Breast epithelium (tissue), 4 donors: ENCODE results near the gene ADD3. TPM values are rescaled to one million over a fixed set of nuclear protein-coding genes. Genes with fewer than 3 reads are reported as not detected.

Experiments
- DNase-seq, 2 donors: peaks; one replicate each; pipeline ENCODE4 v3.0.0-alpha.2; 2019; ENCODE audit warnings: low spot score in 2 of 2
- H3K27ac ChIP-seq, 2 donors: fragments of 200-600 bp; sonication (generic) in 1 of 2; one replicate each; pipeline ENCODE4 v1.5.1; 2016 to 2019; ENCODE audit warnings: mild to moderate bottlenecking in 1 of 2
- H3K27me3 ChIP-seq, 2 donors: fragments of 200-600 bp; sonication (generic) in 1 of 2; one replicate each; pipeline versions ENCODE4 v1.5.1 to v1.6.0; 2017 to 2019; ENCODE audit warnings: control low read depth in 1 of 2, mild to moderate bottlenecking in 1 of 2
- H3K36me3 ChIP-seq: fragments of 200-600 bp; one replicate; pipeline ENCODE4 v1.5.1; 2019
- H3K4me1 ChIP-seq, 2 donors: fragments of 200-600 bp; sonication (generic); one replicate each; pipeline ENCODE4 v1.5.1; 2016 to 2019; ENCODE audit warnings: control low read depth in 1 of 2
- H3K4me3 ChIP-seq, 3 donors: fragments of 200-600 bp; sonication (generic); 1 replicate in 2 of 3; 2 replicates in 1 of 3; pipeline ENCODE4 v1.5.1; 2016 to 2019; ENCODE audit warnings: mild to moderate bottlenecking in 3 of 3, moderate library complexity in 2 of 3
- H3K9me3 ChIP-seq, 2 donors: fragments of 200-600 bp; sonication (generic) in 1 of 2; one replicate each; pipeline ENCODE4 v1.5.1; 2016 to 2019; ENCODE audit warnings: control low read depth in 1 of 2
- CTCF ChIP-seq, 3 donors: fragments of 450-650 bp; IDR thresholded peaks; one replicate each; pipeline ENCODE4 v1.5.1; 2016 to 2017; ENCODE audit warnings: antibody characterized with exemption in 3 of 3, mild to moderate bottlenecking in 3 of 3, moderate library complexity in 3 of 3
- POLR2A ChIP-seq: fragments of 450-650 bp; IDR thresholded peaks from one replicate; pipeline ENCODE4 v1.6.1; 2016; ENCODE audit warnings: antibody characterized with exemption, mild to moderate bottlenecking, moderate library complexity
- POLR2AphosphoS5 ChIP-seq, 3 donors: sonication (generic); formaldehyde crosslinking; IDR thresholded peaks; one replicate each; pipeline ENCODE4 v1.6.1; 2017; ENCODE audit warnings: antibody characterized with exemption in 3 of 3
- intact Hi-C: fragments of 100-400 bp; cut with DNase I; formaldehyde crosslinking; loops from one replicate; pipeline ENCODE4 v1.15.1; 2023; ENCODE audit warnings: low total_unique reads
- total RNA-seq, 3 donors: library from RNA; depleted of rRNA; stranded (reverse); fragments of >200 nt; gene quantifications; one replicate each; pipeline ENCODE4 v1.1.0, GENCODE V29; 2016

ADD3 gene
- total RNA-seq, 3 donors from 2014 or later: 208 to 458 (median 347) TPM

- no peak for DNase-seq
- TF ChIP-seq CTCF (IDR thresholded peaks at IDR 0.05) (peak; percentile 32 to 62 (median 44)), POLR2AphosphoS5 (IDR thresholded peaks at IDR 0.05) (no peak), POLR2A (no peak)
- no peaks in the 10 kb centered on the region for H3K27me3 ChIP-seq
- H3K9me3 ChIP-seq: no peaks in the 10 kb centered on the region
- no peak overlapping the region for H3K4me3 ChIP-seq
- H3K4me1 ChIP-seq: peaks cover 0 to 7% of the 10 kb centered on the region in 2 donors
- no peak overlapping the region for H3K27ac ChIP-seq
- intact Hi-C loops: no loop called here
- no peaks in the 10 kb centered on the region for H3K36me3 ChIP-seq
Observed at GRCh38 chr10:110138197-110138812, 130.5 kb downstream of the ADD3 start.

GRCh38 chr10:110141185-110141584, 133.4 kb downstream of the ADD3 start:
- no peak overlapping the region for H3K27ac ChIP-seq
- no peak for DNase-seq
- H3K27me3 ChIP-seq: no peaks in the 10 kb centered on the region
- H3K4me1 ChIP-seq: peaks cover 0 to 7% of the 10 kb centered on the region in 2 donors
- TF ChIP-seq POLR2A (no peak), POLR2AphosphoS5 (IDR thresholded peaks at IDR 0.05) (no peak), CTCF (IDR thresholded peaks at IDR 0.05) (no peak)
- intact Hi-C loops: loop anchor here (10.0 kb wide), 2 partner anchors 64 to 134 kb away; partner anchors contain the start of gene MXI1
- no peaks in the 10 kb centered on the region for H3K9me3 ChIP-seq
- no peaks in the 10 kb centered on the region for H3K36me3 ChIP-seq
- H3K4me3 ChIP-seq: no peak overlapping the region

GRCh38 chr10:110141871-110142635, 134.3 kb downstream of the ADD3 start:
- Histone ChIP-seq H3K4me1 (peaks cover 0 to 7% of the 10 kb centered on the region in 2 donors), H3K36me3 (no peaks in the 10 kb centered on the region), H3K9me3 (no peaks in the 10 kb centered on the region), H3K27me3 (no peaks in the 10 kb centered on the region), H3K27ac (no peak overlapping the region), H3K4me3 (no peak overlapping the region)
- TF ChIP-seq CTCF (IDR thresholded peaks at IDR 0.05): no peak
- no peak for TF ChIP-seq POLR2AphosphoS5 (IDR thresholded peaks at IDR 0.05)
- DNase-seq: no peak
- intact Hi-C loops: loop anchor here (10.0 kb wide), 2 partner anchors 63 to 133 kb away; partner anchors contain the start of gene MXI1

GRCh38 chr10:110142965-110143364, 135.2 kb downstream of the ADD3 start:
- no peak for DNase-seq
- Histone ChIP-seq H3K9me3 (no peaks in the 10 kb centered on the region), H3K4me1 (peaks cover 0 to 7% of the 10 kb centered on the region in 2 donors), H3K36me3 (no peaks in the 10 kb centered on the region), H3K4me3 (no peak overlapping the region), H3K27me3 (no peaks in the 10 kb centered on the region), H3K27ac (no peak overlapping the region)
- TF ChIP-seq POLR2A: no peak
- TF ChIP-seq CTCF (IDR thresholded peaks at IDR 0.05): no peak
- TF ChIP-seq POLR2AphosphoS5 (IDR thresholded peaks at IDR 0.05): no peak
- intact Hi-C loops: loop anchor here (10.0 kb wide), 2 partner anchors 62 to 132 kb away; partner anchors contain the start of gene MXI1

GRCh38 chr10:110144507-110144906, 136.7 kb downstream of the ADD3 start:
- Histone ChIP-seq H3K4me1 (peaks cover 0 to 7% of the 10 kb centered on the region in 2 donors), H3K4me3 (no peak overlapping the region), H3K27me3 (no peaks in the 10 kb centered on the region), H3K36me3 (no peaks in the 10 kb centered on the region), H3K27ac (no peak overlapping the region), H3K9me3 (no peaks in the 10 kb centered on the region)
- no peak for DNase-seq
- intact Hi-C loops: loop anchor here (10.0 kb wide), 2 partner anchors 60 to 130 kb away; partner anchors contain the start of gene MXI1
- no peak for TF ChIP-seq POLR2A
- no peak for TF ChIP-seq CTCF (IDR thresholded peaks at IDR 0.05)
- TF ChIP-seq POLR2AphosphoS5 (IDR thresholded peaks at IDR 0.05): no peak
